Measurements from ENCODE around the gene VPS8. TPM values are rescaled to one million over a fixed set of nuclear protein-coding genes. Genes with fewer than 3 reads are reported as not detected.

VPS8 gene
- total and polyA plus RNA-seq, 3 experiments from 2014 or later: 19.6 to 30.2 (median 22.3) TPM

GRCh38 chr3:185042312-185043050 is 230.5 kb downstream of the VPS8 start:
- Mint-ChIP-seq H3K27me3 (no peaks in the 10 kb centered on the region), H3K4me3 (no peak overlapping the region), H3K9me3 (peaks cover 3 to 20% (median 5%) of the 10 kb centered on the region in 5 donors), H3K27ac (peak overlapping the region in 1 of 8 donors; percentile 16), H3K36me3 (peaks cover 40 to 85% (median 76%) of the 10 kb centered on the region in 3 donors), H3K4me1 (no peaks in the 10 kb centered on the region)
- H3K4me1 ChIP-seq (ENCODE audit: insufficient read depth, low read length): no peaks in the 10 kb centered on the region
- H3K4me3 ChIP-seq (ENCODE audit: low read length): no peak overlapping the region
- no peaks in the 10 kb centered on the region for H3K9me3 ChIP-seq (ENCODE audit: low read length)
- no peak overlapping the region for H3K27ac ChIP-seq (ENCODE audit: low read depth, low read length)
- ChIA-PET POLR2A (no interaction called here), CTCF (interaction anchor here (1.0 kb wide), 1 partner anchor 20 kb away, joined by 3 read pairs; no protein-coding TSS in a partner anchor)
- DNase-seq: no peak
- no peaks in the 10 kb centered on the region for H3K27me3 ChIP-seq (ENCODE audit: insufficient read depth, low read length, poor library complexity, severe bottlenecking)
- H3K36me3 ChIP-seq (ENCODE audit: insufficient read depth, low read length): no peaks in the 10 kb centered on the region

- Mint-ChIP-seq H3K4me1 (no peaks in the 10 kb centered on the region), H3K27ac (peak overlapping the region in 1 of 8 donors; percentile 15), H3K4me3 (no peak overlapping the region), H3K9me3 (peaks cover 0 to 14% (median 0%) of the 10 kb centered on the region in 5 donors), H3K36me3 (peaks cover 58 to 91% (median 88%) of the 10 kb centered on the region in 3 donors), H3K27me3 (no peaks in the 10 kb centered on the region)
- DNase-seq: no peak
- POLR2A ChIA-PET: no interaction called here
- Histone ChIP-seq H3K27ac (ENCODE audit: low read depth, low read length) (no peak overlapping the region), H3K4me3 (ENCODE audit: low read length) (no peak overlapping the region), H3K36me3 (ENCODE audit: insufficient read depth, low read length) (peaks cover 19% of the 10 kb centered on the region), H3K27me3 (ENCODE audit: insufficient read depth, low read length, poor library complexity, severe bottlenecking) (no peaks in the 10 kb centered on the region), H3K4me1 (ENCODE audit: insufficient read depth, low read length) (no peaks in the 10 kb centered on the region), H3K9me3 (ENCODE audit: low read length) (no peaks in the 10 kb centered on the region)
- CTCF ChIA-PET: no interaction called here
Observed at GRCh38 chr3:185046164-185046515, 234.2 kb downstream of the VPS8 start.

- Histone ChIP-seq H3K27me3 (ENCODE audit: insufficient read depth, low read length, poor library complexity, severe bottlenecking) (no peaks in the 10 kb centered on the region), H3K27ac (ENCODE audit: low read depth, low read length) (no peak overlapping the region), H3K4me3 (ENCODE audit: low read length) (no peak overlapping the region), H3K36me3 (ENCODE audit: insufficient read depth, low read length) (peaks cover 19% of the 10 kb centered on the region), H3K9me3 (ENCODE audit: low read length) (no peaks in the 10 kb centered on the region), H3K4me1 (ENCODE audit: insufficient read depth, low read length) (no peaks in the 10 kb centered on the region)
- Mint-ChIP-seq H3K36me3 (peaks cover 58 to 91% (median 88%) of the 10 kb centered on the region in 3 donors), H3K27ac (peak overlapping the region in 1 of 8 donors; percentile 15), H3K4me3 (no peak overlapping the region), H3K9me3 (peaks cover 0 to 16% (median 0%) of the 10 kb centered on the region in 5 donors), H3K4me1 (no peaks in the 10 kb centered on the region), H3K27me3 (no peaks in the 10 kb centered on the region)
- ChIA-PET CTCF (no interaction called here), POLR2A (no interaction called here)
- DNase-seq: no peak
Observed at GRCh38 chr3:185046603-185047002, 234.6 kb downstream of the VPS8 start.

- Mint-ChIP-seq H3K36me3 (peaks cover 71 to 95% (median 95%) of the 10 kb centered on the region in 3 donors), H3K4me3 (no peak overlapping the region), H3K4me1 (no peaks in the 10 kb centered on the region), H3K27ac (no peak overlapping the region), H3K27me3 (no peaks in the 10 kb centered on the region), H3K9me3 (peaks cover 8 to 44% (median 16%) of the 10 kb centered on the region in 5 donors)
- Histone ChIP-seq H3K36me3 (ENCODE audit: insufficient read depth, low read length) (peaks cover 29% of the 10 kb centered on the region), H3K9me3 (ENCODE audit: low read length) (no peaks in the 10 kb centered on the region), H3K27me3 (ENCODE audit: insufficient read depth, low read length, poor library complexity, severe bottlenecking) (no peaks in the 10 kb centered on the region), H3K27ac (ENCODE audit: low read depth, low read length) (no peak overlapping the region), H3K4me3 (ENCODE audit: low read length) (no peak overlapping the region), H3K4me1 (ENCODE audit: insufficient read depth, low read length) (no peaks in the 10 kb centered on the region)
- ChIA-PET CTCF (interaction anchor here (1.3 kb wide), 1 partner anchor 14 kb away, joined by 4 read pairs; no protein-coding TSS in a partner anchor), POLR2A (no interaction called here)
- no peak for DNase-seq
Observed at GRCh38 chr3:185049710-185050109, 237.7 kb downstream of the VPS8 start.

GRCh38 chr3:185051801-185052200 is 239.8 kb downstream of the VPS8 start:
- Histone ChIP-seq H3K27ac (ENCODE audit: low read depth, low read length) (no peak overlapping the region), H3K9me3 (ENCODE audit: low read length) (peaks cover 7% of the 10 kb centered on the region), H3K4me1 (ENCODE audit: insufficient read depth, low read length) (no peaks in the 10 kb centered on the region), H3K36me3 (ENCODE audit: insufficient read depth, low read length) (peaks cover 29% of the 10 kb centered on the region), H3K27me3 (ENCODE audit: insufficient read depth, low read length, poor library complexity, severe bottlenecking) (no peaks in the 10 kb centered on the region), H3K4me3 (ENCODE audit: low read length) (no peak overlapping the region)
- H3K27me3 Mint-ChIP-seq: no peaks in the 10 kb centered on the region
- H3K9me3 Mint-ChIP-seq: peaks cover 25 to 64% (median 30%) of the 10 kb centered on the region in 5 donors
- peaks cover 68 to 92% (median 88%) of the 10 kb centered on the region in 3 donors for H3K36me3 Mint-ChIP-seq
- CTCF ChIA-PET: no interaction called here
- no peak overlapping the region for H3K4me3 Mint-ChIP-seq
- DNase-seq: no peak
- no peaks in the 10 kb centered on the region for H3K4me1 Mint-ChIP-seq
- POLR2A ChIA-PET: no interaction called here
- H3K27ac Mint-ChIP-seq: no peak overlapping the region

- ChIA-PET POLR2A (no interaction called here), CTCF (no interaction called here)
- Histone ChIP-seq H3K27ac (ENCODE audit: low read depth, low read length) (no peak overlapping the region), H3K4me1 (ENCODE audit: insufficient read depth, low read length) (no peaks in the 10 kb centered on the region), H3K36me3 (ENCODE audit: insufficient read depth, low read length) (peaks cover 29% of the 10 kb centered on the region), H3K9me3 (ENCODE audit: low read length) (peaks cover 7% of the 10 kb centered on the region), H3K4me3 (ENCODE audit: low read length) (no peak overlapping the region), H3K27me3 (ENCODE audit: insufficient read depth, low read length, poor library complexity, severe bottlenecking) (no peaks in the 10 kb centered on the region)
- Mint-ChIP-seq H3K4me1 (no peaks in the 10 kb centered on the region), H3K36me3 (peaks cover 67 to 84% (median 80%) of the 10 kb centered on the region in 3 donors), H3K27ac (no peak overlapping the region), H3K4me3 (no peak overlapping the region), H3K9me3 (peaks cover 31 to 67% (median 37%) of the 10 kb centered on the region in 5 donors), H3K27me3 (no peaks in the 10 kb centered on the region)
- no peak for DNase-seq
Observed at GRCh38 chr3:185052631-185053030, 240.7 kb downstream of the VPS8 start.

GRCh38 chr3:185056908-185057307 is 244.9 kb downstream of the VPS8 start:
- Mint-ChIP-seq H3K27ac (no peak overlapping the region), H3K4me3 (no peak overlapping the region), H3K27me3 (peaks cover 0 to 2% of the 10 kb centered on the region in 2 donors), H3K9me3 (peaks cover 54 to 88% (median 67%) of the 10 kb centered on the region in 5 donors), H3K4me1 (no peaks in the 10 kb centered on the region), H3K36me3 (peaks cover 34 to 54% (median 37%) of the 10 kb centered on the region in 3 donors)
- no peak for DNase-seq
- ChIA-PET POLR2A (no interaction called here), CTCF (no interaction called here)
- H3K9me3 ChIP-seq (ENCODE audit: low read length): peaks cover 7% of the 10 kb centered on the region
- no peak overlapping the region for H3K27ac ChIP-seq (ENCODE audit: low read depth, low read length)
- H3K36me3 ChIP-seq (ENCODE audit: insufficient read depth, low read length): peaks cover 7% of the 10 kb centered on the region
- H3K27me3 ChIP-seq (ENCODE audit: insufficient read depth, low read length, poor library complexity, severe bottlenecking): no peaks in the 10 kb centered on the region
- H3K4me1 ChIP-seq (ENCODE audit: insufficient read depth, low read length): no peaks in the 10 kb centered on the region
- H3K4me3 ChIP-seq (ENCODE audit: low read length): no peak overlapping the region

GRCh38 chr3:185057829-185058228 is 245.9 kb downstream of the VPS8 start:
- CTCF ChIA-PET: no interaction called here
- H3K9me3 ChIP-seq (ENCODE audit: low read length): peaks cover 7% of the 10 kb centered on the region
- POLR2A ChIA-PET: no interaction called here

More at GRCh38 chr3:185057829-185058228, 245.9 kb downstream of the VPS8 start:
- peaks cover 25 to 44% (median 28%) of the 10 kb centered on the region in 3 donors for H3K36me3 Mint-ChIP-seq
- H3K36me3 ChIP-seq (ENCODE audit: insufficient read depth, low read length): no peaks in the 10 kb centered on the region
- no peak overlapping the region for H3K4me3 Mint-ChIP-seq
- H3K27me3 Mint-ChIP-seq: peaks cover 0 to 2% of the 10 kb centered on the region in 2 donors
- DNase-seq: no peak
- H3K4me3 ChIP-seq (ENCODE audit: low read length): no peak overlapping the region
- no peak overlapping the region for H3K27ac ChIP-seq (ENCODE audit: low read depth, low read length)
- no peaks in the 10 kb centered on the region for H3K27me3 ChIP-seq (ENCODE audit: insufficient read depth, low read length, poor library complexity, severe bottlenecking)
- H3K9me3 Mint-ChIP-seq: peaks cover 53 to 78% (median 67%) of the 10 kb centered on the region in 5 donors
- no peaks in the 10 kb centered on the region for H3K4me1 Mint-ChIP-seq
- H3K4me1 ChIP-seq (ENCODE audit: insufficient read depth, low read length): no peaks in the 10 kb centered on the region
- H3K27ac Mint-ChIP-seq: no peak overlapping the region

All from CD8-positive, alpha-beta memory T cell (primary cell).